WTC11 (cell line): ENCODE measurements around the gene STAMBPL1.

Experiments
- NFYB ChIP-seq: sonication (generic); formaldehyde crosslinking; conservative IDR thresholded peaks from 2 replicates; pipeline ENCODE4 v1.8.0; 2022; ENCODE audit warnings: low read depth, missing genetic modification reagents
- NR2C2 ChIP-seq: sonication (generic); formaldehyde crosslinking; IDR thresholded peaks from 2 replicates; pipeline ENCODE4 v1.8.0; 2022; ENCODE audit warnings: mild to moderate bottlenecking, missing genetic modification reagents
- SP1 ChIP-seq: sonication (generic); formaldehyde crosslinking; conservative IDR thresholded peaks from 2 replicates; pipeline ENCODE4 v1.8.1; 2022; ENCODE audit warnings: missing genetic modification reagents
- TF ChIP-seq, protein P1 (sequence below): sonication (generic); formaldehyde crosslinking; IDR thresholded peaks from 2 replicates; pipeline ENCODE4 v1.8.1; 2022; ENCODE audit warnings: low read depth, missing genetic modification reagents, borderline replicate concordance

DNA sequence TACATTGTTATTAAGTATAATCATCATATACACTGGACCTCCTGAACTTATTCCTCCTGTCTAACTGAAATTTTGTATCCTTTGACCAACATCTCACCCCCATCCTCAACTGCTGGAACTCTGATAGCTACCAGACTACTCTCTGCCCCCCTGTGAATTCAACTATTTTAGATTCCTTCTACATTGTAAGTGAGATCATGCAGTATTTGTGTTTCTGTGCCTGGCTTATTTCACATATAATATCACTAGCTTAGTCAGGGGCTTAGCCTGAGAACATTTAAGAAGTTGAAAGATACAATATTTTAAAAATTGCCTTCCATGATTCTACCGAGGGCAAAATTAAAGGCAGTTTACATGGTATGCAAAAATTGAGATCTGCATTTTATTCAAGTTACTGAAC is 26.9 kb downstream of the STAMBPL1 start:
- TF ChIP-seq SP1 (CRISPR knock-in tag) (no peak), NR2C2 (CRISPR knock-in tag) (no peak), NFYB (no peak)
- TF ChIP-seq, protein P1, sequence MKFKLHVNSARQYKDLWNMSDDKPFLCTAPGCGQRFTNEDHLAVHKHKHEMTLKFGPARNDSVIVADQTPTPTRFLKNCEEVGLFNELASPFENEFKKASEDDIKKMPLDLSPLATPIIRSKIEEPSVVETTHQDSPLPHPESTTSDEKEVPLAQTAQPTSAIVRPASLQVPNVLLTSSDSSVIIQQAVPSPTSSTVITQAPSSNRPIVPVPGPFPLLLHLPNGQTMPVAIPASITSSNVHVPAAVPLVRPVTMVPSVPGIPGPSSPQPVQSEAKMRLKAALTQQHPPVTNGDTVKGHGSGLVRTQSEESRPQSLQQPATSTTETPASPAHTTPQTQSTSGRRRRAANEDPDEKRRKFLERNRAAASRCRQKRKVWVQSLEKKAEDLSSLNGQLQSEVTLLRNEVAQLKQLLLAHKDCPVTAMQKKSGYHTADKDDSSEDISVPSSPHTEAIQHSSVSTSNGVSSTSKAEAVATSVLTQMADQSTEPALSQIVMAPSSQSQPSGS (CRISPR knock-in tag): no peak
